C4-2B (cell line): Measurements from ENCODE around the gene CDK5RAP3.

ENCODE experiments used
- H3K27ac ChIP-seq: fragments of 450-650 bp; 2 replicates; pipeline ENCODE4 v1.5.1; 2017
- ZFX ChIP-seq: fragments of 450-650 bp; IDR thresholded peaks from 2 replicates; pipeline ENCODE4 v1.6.1; 2017
- TF ChIP-seq, protein P1 (sequence below): fragments of 450-650 bp; conservative IDR thresholded peaks from 2 replicates; pipeline ENCODE4 v1.5.1; 2017; ENCODE audit warnings: mild to moderate bottlenecking

CDK5RAP3 gene

DNA sequence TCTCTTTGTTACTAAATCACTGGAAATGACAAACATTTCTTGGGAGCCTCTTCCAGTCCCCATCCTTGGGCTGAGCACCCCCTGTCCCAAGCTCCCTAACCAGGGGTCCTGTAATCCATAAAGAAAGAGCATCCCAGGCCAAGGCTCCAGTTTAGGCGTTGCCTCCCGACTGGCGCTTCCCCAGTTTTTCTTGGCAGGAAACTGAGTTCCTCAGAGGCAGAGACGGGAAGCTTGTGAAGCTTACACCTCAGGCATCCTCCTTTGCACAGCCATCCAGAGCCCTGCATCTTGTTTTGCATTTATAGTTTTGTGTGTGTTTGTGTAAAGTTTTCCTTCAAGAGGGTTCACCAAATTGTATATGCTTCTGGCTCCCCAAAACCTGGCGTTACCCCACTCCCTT, 59.6 kb downstream of the CDK5RAP3 start:
- H3K27ac ChIP-seq = no peak overlapping the region
- TF ChIP-seq, protein P1, sequence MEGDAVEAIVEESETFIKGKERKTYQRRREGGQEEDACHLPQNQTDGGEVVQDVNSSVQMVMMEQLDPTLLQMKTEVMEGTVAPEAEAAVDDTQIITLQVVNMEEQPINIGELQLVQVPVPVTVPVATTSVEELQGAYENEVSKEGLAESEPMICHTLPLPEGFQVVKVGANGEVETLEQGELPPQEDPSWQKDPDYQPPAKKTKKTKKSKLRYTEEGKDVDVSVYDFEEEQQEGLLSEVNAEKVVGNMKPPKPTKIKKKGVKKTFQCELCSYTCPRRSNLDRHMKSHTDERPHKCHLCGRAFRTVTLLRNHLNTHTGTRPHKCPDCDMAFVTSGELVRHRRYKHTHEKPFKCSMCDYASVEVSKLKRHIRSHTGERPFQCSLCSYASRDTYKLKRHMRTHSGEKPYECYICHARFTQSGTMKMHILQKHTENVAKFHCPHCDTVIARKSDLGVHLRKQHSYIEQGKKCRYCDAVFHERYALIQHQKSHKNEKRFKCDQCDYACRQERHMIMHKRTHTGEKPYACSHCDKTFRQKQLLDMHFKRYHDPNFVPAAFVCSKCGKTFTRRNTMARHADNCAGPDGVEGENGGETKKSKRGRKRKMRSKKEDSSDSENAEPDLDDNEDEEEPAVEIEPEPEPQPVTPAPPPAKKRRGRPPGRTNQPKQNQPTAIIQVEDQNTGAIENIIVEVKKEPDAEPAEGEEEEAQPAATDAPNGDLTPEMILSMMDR = no peak
- no peak for TF ChIP-seq ZFX
